H9 (cell line): ENCODE measurements around the gene MT1A. TPM values are rescaled to one million over a fixed set of nuclear protein-coding genes. Genes with fewer than 3 reads are reported as not detected.

Experiments
- DNase-seq: peaks from one replicate; pipeline ENCODE4 v3.0.0-alpha.2; 2017
- H2AFZ ChIP-seq: one replicate; pipeline ENCODE4 v1.6.1; 2013; ENCODE audit warnings: mild to moderate bottlenecking, low read length, control low read depth, moderate library complexity
- H2AK5ac ChIP-seq: 2 replicates; pipeline ENCODE4 v1.6.1; 2013; ENCODE audit warnings: low read length, control low read depth, mixed read lengths; ENCODE audit not compliant: insufficient read length
- H2BK120ac ChIP-seq: one replicate; pipeline ENCODE4 v1.6.1; 2013; ENCODE audit warnings: low read depth, mild to moderate bottlenecking, low read length, control low read depth, inconsistent platforms; ENCODE audit not compliant: poor library complexity, severe bottlenecking
- H2BK12ac ChIP-seq: 2 replicates; pipeline ENCODE4 v1.6.1; 2013; ENCODE audit warnings: low read length, control low read depth, mixed read lengths, low read depth; ENCODE audit not compliant: insufficient read length
- H2BK15ac ChIP-seq: 2 replicates; pipeline ENCODE4 v1.6.1; 2013; ENCODE audit warnings: low read depth, low read length, control low read depth
- H2BK20ac ChIP-seq: one replicate; pipeline ENCODE4 v1.6.1; 2013; ENCODE audit warnings: low read depth, mild to moderate bottlenecking, low read length, control low read depth, inconsistent platforms; ENCODE audit not compliant: poor library complexity, severe bottlenecking
- H2BK5ac ChIP-seq: 2 replicates; pipeline ENCODE4 v1.6.1; 2013; ENCODE audit warnings: low read length, control low read depth, mixed read lengths; ENCODE audit not compliant: insufficient read length
- H3K14ac ChIP-seq: 2 replicates; pipeline ENCODE4 v1.6.1; 2013; ENCODE audit warnings: low read length, control low read depth; ENCODE audit not compliant: insufficient read depth
- H3K18ac ChIP-seq: 2 replicates; pipeline ENCODE4 v1.6.1; 2013; ENCODE audit warnings: low read depth, mild to moderate bottlenecking, mixed read lengths, low read length, control low read depth; ENCODE audit not compliant: insufficient read length
- H3K23ac ChIP-seq: 2 replicates; pipeline ENCODE4 v1.6.1; 2013; ENCODE audit warnings: low read length, control low read depth, mixed read lengths, low read depth; ENCODE audit not compliant: insufficient read length
- H3K23me2 ChIP-seq: 2 replicates; pipeline ENCODE4 v1.6.1; 2013; ENCODE audit warnings: low read depth, mild to moderate bottlenecking, mixed read lengths, low read length, control low read depth; ENCODE audit not compliant: insufficient read length, poor library complexity, severe bottlenecking
- H3K27ac ChIP-seq: 2 replicates; pipeline ENCODE4 v1.5.1; 2013; ENCODE audit warnings: low read length, control low read depth, mixed read lengths, low read depth; ENCODE audit not compliant: insufficient read length
- H3K27me3 ChIP-seq: 2 replicates; pipeline ENCODE4 v1.6.1; 2013; ENCODE audit warnings: low read length, control low read depth, inconsistent platforms; ENCODE audit not compliant: insufficient read depth
- H3K4ac ChIP-seq: 2 replicates; pipeline ENCODE4 v1.6.1; 2013; ENCODE audit warnings: low read depth, mild to moderate bottlenecking, control low read depth, inconsistent platforms, low read length, moderate library complexity
- H3K4me1 ChIP-seq: 2 replicates; pipeline ENCODE4 v1.6.1; 2013; ENCODE audit warnings: low read length, control low read depth, inconsistent platforms; ENCODE audit not compliant: insufficient read depth
- H3K4me2 ChIP-seq: 2 replicates; pipeline ENCODE4 v1.6.1; 2013; ENCODE audit warnings: low read length, control low read depth, mixed read lengths; ENCODE audit not compliant: insufficient read length, insufficient read depth
- H3K56ac ChIP-seq: 2 replicates; pipeline ENCODE4 v1.6.1; 2013; ENCODE audit warnings: low read depth, mild to moderate bottlenecking, mixed read lengths, low read length, control low read depth; ENCODE audit not compliant: insufficient read length
- H3K79me1 ChIP-seq: 2 replicates; pipeline ENCODE4 v1.6.1; 2013; ENCODE audit warnings: low read depth, mild to moderate bottlenecking, moderate library complexity, low read length, control low read depth, inconsistent platforms; ENCODE audit not compliant: insufficient read depth, poor library complexity, severe bottlenecking
- H3K79me2 ChIP-seq: 2 replicates; pipeline ENCODE4 v1.6.1; 2013; ENCODE audit warnings: low read length, control low read depth, inconsistent platforms; ENCODE audit not compliant: insufficient read depth
- H3K9ac ChIP-seq: 2 replicates; pipeline ENCODE4 v1.6.1; 2013; ENCODE audit warnings: low read length, control low read depth, mixed read lengths; ENCODE audit not compliant: insufficient read length; ENCODE audit errors: extremely low read depth
- H3K9me3 ChIP-seq: one replicate; pipeline ENCODE4 v1.6.1; 2013; ENCODE audit warnings: low read depth, low read length, inconsistent platforms; ENCODE audit not compliant: control insufficient read depth
- H3T11ph ChIP-seq: one replicate; pipeline ENCODE4 v1.6.1; 2013; ENCODE audit warnings: mild to moderate bottlenecking, low read length, control low read depth, inconsistent platforms
- H4K20me1 ChIP-seq: one replicate; pipeline ENCODE4 v1.6.1; 2013; ENCODE audit not compliant: control insufficient read depth, insufficient read length, insufficient read depth
- H4K5ac ChIP-seq: 2 replicates; pipeline ENCODE4 v1.6.1; 2013; ENCODE audit warnings: low read depth, mild to moderate bottlenecking, mixed read lengths, low read length, control low read depth; ENCODE audit not compliant: insufficient read length
- H4K8ac ChIP-seq: replicated peaks from 2 replicates; pipeline ENCODE4 v1.6.1; 2013; ENCODE audit warnings: low read length, control low read depth, mixed read lengths, low read depth; ENCODE audit not compliant: insufficient read length
- H4K91ac ChIP-seq: 2 replicates; pipeline ENCODE4 v1.6.1; 2013; ENCODE audit warnings: low read depth, mild to moderate bottlenecking, moderate library complexity, mixed read lengths, low read length, control low read depth; ENCODE audit not compliant: insufficient read length
- H3K27ac Mint-ChIP-seq, 3 experiments: 2 replicates in 2 of 3; 3 replicates in 1 of 3; pipeline ENCODE4 v1.8.0; 2020 to 2021; ENCODE audit warnings: mixed read lengths in 3 of 3, mild to moderate bottlenecking in 1 of 3, moderate library complexity in 1 of 3
- H3K27me3 Mint-ChIP-seq: 2 replicates; pipeline ENCODE4 v1.8.0; 2021; ENCODE audit warnings: low read depth, mild to moderate bottlenecking, moderate library complexity, mixed read lengths
- H3K36me3 Mint-ChIP-seq, 3 experiments: 2 replicates in 2 of 3; 3 replicates in 1 of 3; pipeline ENCODE4 v1.8.0; 2020 to 2021; ENCODE audit warnings: low read depth in 3 of 3, mixed read lengths in 3 of 3; ENCODE audit not compliant: insufficient read depth in 1 of 3
- H3K4me1 Mint-ChIP-seq, 2 experiments: 2 replicates each; pipeline ENCODE4 v1.8.0; 2020; ENCODE audit warnings: mixed read lengths in 2 of 2
- H3K4me3 Mint-ChIP-seq, 2 experiments: 2 replicates in 1 of 2; 3 replicates in 1 of 2; pipeline ENCODE4 v1.8.0; 2020 to 2021; ENCODE audit warnings: mild to moderate bottlenecking in 2 of 2, mixed read lengths in 2 of 2, moderate library complexity in 1 of 2
- H3K9me3 Mint-ChIP-seq, 2 experiments: 2 replicates in 1 of 2; 3 replicates in 1 of 2; pipeline ENCODE4 v1.8.0; 2020; ENCODE audit warnings: mild to moderate bottlenecking in 2 of 2, mixed read lengths in 2 of 2, moderate library complexity in 1 of 2
- CTCF ChIP-seq: fragments of 200-600 bp; sonication (generic); conservative IDR thresholded peaks from 3 replicates; pipeline ENCODE4 v1.8.0; 2021; ENCODE audit warnings: antibody characterized with exemption, mild to moderate bottlenecking
- WGBS: extraction: QIAGEN DNeasy Blood & Tissue Kit; methylation state at CpG from one replicate; pipeline ENCODE4 v1.1.7; 2013; ENCODE audit warnings: missing lambda C conversion rate, low lambda C conversion rate, mixed read lengths; ENCODE audit not compliant: insufficient read length; ENCODE audit errors: extremely low coverage; 5-methylcytosine and 5-hydroxymethylcytosine counted together
- total RNA-seq: library from RNA; stranded (reverse); gene quantifications from 2 replicates; pipeline ENCODE4 v1.2.1, GENCODE V29; 2021

MT1A gene
- total RNA-seq, 1 experiment from 2014 or later = not detected

- DNase-seq = no peak
- H4K20me1 ChIP-seq = no peaks in the 10 kb centered on the region
- WGBS = no CpG with 5 or more reads among the region's 3 CpGs
- Mint-ChIP-seq H3K9me3 (peaks cover 0 to 5% of the 10 kb centered on the region in 2 experiments; a peak in 1 of 5 replicates), H3K27me3 (peaks cover 80% of the 10 kb centered on the region), H3K4me1 (peaks cover 25 to 40% of the 10 kb centered on the region in 2 experiments), H3K36me3 (peaks cover 0 to 2% (median 0%) of the 10 kb centered on the region in 3 experiments; a peak in 2 of 7 replicates), H3K4me3 (no peak overlapping the region), H3K27ac (no peak overlapping the region)
- H2AK5ac ChIP-seq = no peak overlapping the region
- H3K18ac ChIP-seq = no peak overlapping the region
- no peak overlapping the region for H2BK5ac ChIP-seq
- H3K4me2 ChIP-seq = no peak overlapping the region
- H3K23me2 ChIP-seq = peaks cover 8% of the 10 kb centered on the region
- no peak overlapping the region for H2BK12ac ChIP-seq
- H2BK20ac ChIP-seq = no peak overlapping the region
- no peak overlapping the region for H4K8ac ChIP-seq
- H2AFZ ChIP-seq = no peak overlapping the region
- peaks cover 2% of the 10 kb centered on the region; the same call in 1 of the 2 replicates for H3K4me1 ChIP-seq
- H4K5ac ChIP-seq = no peak overlapping the region
- H3K23ac ChIP-seq = no peak overlapping the region
- H2BK120ac ChIP-seq = no peak overlapping the region
- no peak overlapping the region for H3K14ac ChIP-seq
- H3K9ac ChIP-seq = no peak overlapping the region
- no peak for TF ChIP-seq CTCF
- no peak overlapping the region for H4K91ac ChIP-seq
- peaks cover 41% of the 10 kb centered on the region; the same call in 1 of the 2 replicates for H3K27me3 ChIP-seq
- H3K56ac ChIP-seq = no peak overlapping the region
- no peak overlapping the region for H2BK15ac ChIP-seq
- H3K27ac ChIP-seq = no peak overlapping the region
- no peak overlapping the region for H3K4ac ChIP-seq
- H3K79me1 ChIP-seq = no peaks in the 10 kb centered on the region
- no peak overlapping the region for H3T11ph ChIP-seq
- no peaks in the 10 kb centered on the region for H3K9me3 ChIP-seq
- no peaks in the 10 kb centered on the region for H3K79me2 ChIP-seq
Measured at GRCh38 chr16:56615353-56615752, 23.1 kb upstream of the MT1A start.
